ENCODE results near the gene IL18BP. TPM values are rescaled to one million over a fixed set of nuclear protein-coding genes. Genes with fewer than 3 reads are reported as not detected.
A peak's percentile ranks its signal among the peaks of the same experiment; 100 is the strongest.

The IL18BP gene
- total RNA-seq, 1 donor from 2014 or later, result 17.7 TPM

DNA sequence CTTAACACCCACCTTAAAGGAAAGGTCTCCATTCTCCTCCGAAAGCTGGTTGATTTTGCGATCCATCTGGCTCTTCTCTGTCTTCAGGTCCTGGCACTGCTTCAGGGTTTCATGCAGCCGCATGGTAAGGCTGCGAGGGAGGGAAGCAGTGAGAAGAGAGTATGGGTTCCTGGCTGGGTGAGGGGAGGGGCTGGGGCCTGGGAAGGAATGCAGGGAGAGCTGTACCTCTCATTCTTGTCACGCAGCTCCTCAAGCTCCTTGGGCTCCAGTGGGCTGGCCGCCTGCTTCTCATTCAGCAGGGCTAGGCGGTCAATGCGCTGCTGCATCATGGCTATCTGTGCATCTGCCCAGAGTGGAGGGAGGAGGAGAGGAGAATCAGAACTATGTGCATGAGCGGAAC is 19.5 kb downstream of the IL18BP start:
- Mint-ChIP-seq H3K27ac (ENCODE audit: unreplicated experiment) (no peak overlapping the region), H3K36me3 (ENCODE audit: low read depth, unreplicated experiment) (peaks cover 73% of the 10 kb centered on the region), H3K27me3 (ENCODE audit: unreplicated experiment) (peaks cover 11% of the 10 kb centered on the region), H3K4me3 (ENCODE audit: unreplicated experiment) (peak overlapping the region; percentile 59), H3K9me3 (ENCODE audit: unreplicated experiment) (no peaks in the 10 kb centered on the region), H3K4me1 (ENCODE audit: unreplicated experiment) (no peaks in the 10 kb centered on the region)
- no peak for DNase-seq (ENCODE audit: low spot score)
- TF ChIP-seq, protein P1, sequence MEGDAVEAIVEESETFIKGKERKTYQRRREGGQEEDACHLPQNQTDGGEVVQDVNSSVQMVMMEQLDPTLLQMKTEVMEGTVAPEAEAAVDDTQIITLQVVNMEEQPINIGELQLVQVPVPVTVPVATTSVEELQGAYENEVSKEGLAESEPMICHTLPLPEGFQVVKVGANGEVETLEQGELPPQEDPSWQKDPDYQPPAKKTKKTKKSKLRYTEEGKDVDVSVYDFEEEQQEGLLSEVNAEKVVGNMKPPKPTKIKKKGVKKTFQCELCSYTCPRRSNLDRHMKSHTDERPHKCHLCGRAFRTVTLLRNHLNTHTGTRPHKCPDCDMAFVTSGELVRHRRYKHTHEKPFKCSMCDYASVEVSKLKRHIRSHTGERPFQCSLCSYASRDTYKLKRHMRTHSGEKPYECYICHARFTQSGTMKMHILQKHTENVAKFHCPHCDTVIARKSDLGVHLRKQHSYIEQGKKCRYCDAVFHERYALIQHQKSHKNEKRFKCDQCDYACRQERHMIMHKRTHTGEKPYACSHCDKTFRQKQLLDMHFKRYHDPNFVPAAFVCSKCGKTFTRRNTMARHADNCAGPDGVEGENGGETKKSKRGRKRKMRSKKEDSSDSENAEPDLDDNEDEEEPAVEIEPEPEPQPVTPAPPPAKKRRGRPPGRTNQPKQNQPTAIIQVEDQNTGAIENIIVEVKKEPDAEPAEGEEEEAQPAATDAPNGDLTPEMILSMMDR (IDR thresholded peaks at IDR 0.05; ENCODE audit: unreplicated experiment), result no peak

DNA sequence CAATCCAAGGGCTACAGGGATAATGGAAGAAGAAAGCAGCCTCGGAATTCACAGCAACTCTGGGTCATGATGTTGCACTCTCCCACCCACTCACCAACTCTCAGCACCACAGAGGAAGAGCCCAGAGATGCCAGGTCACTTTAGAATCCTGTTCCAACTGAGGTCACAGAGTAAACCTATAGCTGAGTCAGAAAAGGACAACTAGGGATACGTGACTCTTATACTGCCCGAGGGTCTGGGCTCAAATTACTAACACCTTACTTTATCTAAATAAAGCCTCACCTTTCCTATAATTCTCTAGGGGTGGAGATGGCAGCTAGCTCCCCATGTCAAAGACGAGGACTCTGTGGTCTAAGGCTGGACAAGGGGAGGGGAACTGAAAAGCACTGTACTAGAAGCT is 24.6 kb downstream of the IL18BP start:
- H3K36me3 Mint-ChIP-seq (ENCODE audit: low read depth, unreplicated experiment), result peaks cover 48% of the 10 kb centered on the region
- H3K4me3 Mint-ChIP-seq (ENCODE audit: unreplicated experiment), result peak overlapping the region; percentile 79
- H3K27ac Mint-ChIP-seq (ENCODE audit: unreplicated experiment), result peak overlapping the region; percentile 52

DNA sequence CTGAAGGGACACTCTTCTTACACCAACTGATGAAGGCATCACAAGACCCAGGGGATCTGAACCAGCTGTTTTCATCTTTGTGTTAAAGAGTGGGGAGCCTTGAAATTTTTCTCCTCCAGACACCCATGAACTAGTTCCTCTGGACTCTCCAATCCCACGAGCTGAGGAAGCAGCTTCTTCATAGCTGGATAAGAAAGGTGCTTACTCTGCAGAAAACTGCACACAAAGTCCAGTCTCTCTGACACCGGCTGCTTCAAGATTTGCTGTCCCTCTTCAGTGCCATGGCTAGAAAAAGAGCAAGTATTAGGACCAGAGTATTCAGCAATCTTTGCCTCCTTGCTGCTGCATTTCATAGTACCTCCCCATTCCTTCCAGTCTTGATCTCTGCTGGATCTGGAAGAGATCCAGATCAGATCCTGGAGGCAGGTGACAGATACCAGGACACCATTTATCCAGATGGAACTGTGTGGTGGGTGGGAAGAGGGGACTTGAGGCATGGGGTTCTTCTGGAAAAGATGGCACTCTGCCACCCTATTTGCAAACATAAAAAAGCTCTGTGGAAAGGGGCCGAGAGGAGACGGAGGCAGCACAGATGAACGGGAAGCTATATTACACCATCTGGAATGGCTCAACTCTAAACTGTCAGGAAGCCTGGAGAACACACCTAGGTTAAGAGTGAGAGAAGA is 25.5 kb downstream of the IL18BP start:
- Mint-ChIP-seq H3K36me3 (ENCODE audit: low read depth, unreplicated experiment) (peaks cover 48% of the 10 kb centered on the region), H3K27ac (ENCODE audit: unreplicated experiment) (no peak overlapping the region), H3K4me1 (ENCODE audit: unreplicated experiment) (peaks cover 11% of the 10 kb centered on the region), H3K9me3 (ENCODE audit: unreplicated experiment) (no peaks in the 10 kb centered on the region), H3K4me3 (ENCODE audit: unreplicated experiment) (peak overlapping the region; percentile 51), H3K27me3 (ENCODE audit: unreplicated experiment) (peaks cover 2% of the 10 kb centered on the region)
- DNase-seq (ENCODE audit: low spot score), result no peak
- TF ChIP-seq, protein P1 (IDR thresholded peaks at IDR 0.05; ENCODE audit: unreplicated experiment), result no peak

More for the DNA sequence above, 24.6 kb downstream of the IL18BP start:
- Mint-ChIP-seq H3K9me3 (ENCODE audit: unreplicated experiment) (no peaks in the 10 kb centered on the region), H3K4me1 (ENCODE audit: unreplicated experiment) (peaks cover 11% of the 10 kb centered on the region), H3K27me3 (ENCODE audit: unreplicated experiment) (peaks cover 2% of the 10 kb centered on the region)
- TF ChIP-seq, protein P1 (IDR thresholded peaks at IDR 0.05; ENCODE audit: unreplicated experiment), result no peak
- no peak for DNase-seq (ENCODE audit: low spot score)

DNA sequence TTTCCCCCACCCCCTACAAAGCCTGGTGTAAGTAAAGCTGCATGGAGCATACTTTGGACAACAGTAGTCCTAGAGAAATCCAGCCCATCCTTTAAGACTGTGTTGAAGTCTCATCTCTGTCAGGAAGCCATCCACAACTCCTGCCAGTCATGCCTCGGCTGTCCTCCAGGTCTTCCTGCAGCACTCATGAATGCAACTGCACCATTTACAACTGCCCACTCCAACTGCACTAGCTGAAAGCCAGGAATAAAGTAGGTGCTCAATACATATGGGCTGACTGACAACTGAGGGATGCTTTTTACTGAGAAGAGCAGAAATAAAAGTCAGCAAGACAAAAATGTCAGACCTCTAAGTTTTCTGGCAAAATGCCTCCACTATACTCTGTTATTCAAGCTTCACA is 27.4 kb downstream of the IL18BP start:
- Mint-ChIP-seq H3K27ac (ENCODE audit: unreplicated experiment) (no peak overlapping the region), H3K9me3 (ENCODE audit: unreplicated experiment) (no peaks in the 10 kb centered on the region), H3K4me1 (ENCODE audit: unreplicated experiment) (peaks cover 11% of the 10 kb centered on the region), H3K27me3 (ENCODE audit: unreplicated experiment) (peaks cover 2% of the 10 kb centered on the region), H3K36me3 (ENCODE audit: low read depth, unreplicated experiment) (peaks cover 34% of the 10 kb centered on the region), H3K4me3 (ENCODE audit: unreplicated experiment) (no peak overlapping the region)
- TF ChIP-seq, protein P1 (IDR thresholded peaks at IDR 0.05; ENCODE audit: unreplicated experiment), result no peak
- DNase-seq (ENCODE audit: low spot score), result no peak

DNA sequence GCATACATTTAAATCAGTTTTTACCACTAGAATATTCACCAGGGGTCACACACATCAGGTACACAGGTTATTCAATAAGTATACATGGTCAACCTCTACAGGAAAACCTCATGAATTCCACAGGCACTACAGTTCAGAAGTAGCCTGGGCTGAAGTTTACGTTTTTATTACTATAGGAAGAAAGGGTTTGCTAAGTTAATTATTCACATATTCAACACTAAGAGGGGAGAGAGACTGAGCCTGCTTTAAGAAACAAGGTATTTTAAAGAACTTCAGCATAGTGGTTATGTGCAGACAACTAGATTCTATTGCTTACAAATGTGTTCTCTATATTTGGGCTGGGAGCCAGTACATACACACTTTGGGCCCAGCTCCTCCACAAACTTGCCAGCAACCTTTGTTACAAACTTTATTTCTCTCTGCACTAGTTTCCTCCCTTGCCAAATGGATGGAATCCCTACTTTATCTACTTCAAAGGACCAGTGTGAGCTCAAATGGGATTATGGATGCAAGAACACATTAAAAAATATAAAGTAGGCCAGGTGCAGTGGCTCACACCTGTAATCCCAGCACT is 31.9 kb downstream of the IL18BP start:
- H3K36me3 Mint-ChIP-seq (ENCODE audit: low read depth, unreplicated experiment), result peaks cover 20% of the 10 kb centered on the region
- no peak for DNase-seq (ENCODE audit: low spot score)
- H3K4me1 Mint-ChIP-seq (ENCODE audit: unreplicated experiment), result peaks cover 11% of the 10 kb centered on the region
- TF ChIP-seq, protein P1 (IDR thresholded peaks at IDR 0.05; ENCODE audit: unreplicated experiment), result no peak
- H3K4me3 Mint-ChIP-seq (ENCODE audit: unreplicated experiment), result no peak overlapping the region
- H3K27ac Mint-ChIP-seq (ENCODE audit: unreplicated experiment), result no peak overlapping the region
- no peaks in the 10 kb centered on the region for H3K9me3 Mint-ChIP-seq (ENCODE audit: unreplicated experiment)
- H3K27me3 Mint-ChIP-seq (ENCODE audit: unreplicated experiment), result peaks cover under 1% of the 10 kb centered on the region

Measured in endothelial cell (in vitro differentiated cells).